PFSK-1 (cell line): Measurements from ENCODE around the gene KRT10.

Experiments used
- FOXP2 ChIP-seq: optimal IDR thresholded peaks from 2 replicates; pipeline ENCODE3; 2011; ENCODE audit warnings: borderline replicate concordance, control low read depth, inconsistent platforms; ENCODE audit not compliant: insufficient read depth; ENCODE audit errors: extremely low read length, extremely low read depth
- POLR2AphosphoS5 ChIP-seq: IDR thresholded peaks from 2 replicates; pipeline ENCODE4 v1.6.1; 2012; ENCODE audit warnings: low read depth, mild to moderate bottlenecking, control low read depth, low read length, moderate library complexity
- SIN3A ChIP-seq: IDR thresholded peaks from 2 replicates; pipeline ENCODE4 v1.6.1; 2012; ENCODE audit warnings: mild to moderate bottlenecking, low read length, moderate library complexity, borderline replicate concordance; ENCODE audit not compliant: insufficient read depth
- TAF1 ChIP-seq: IDR thresholded peaks from 2 replicates; pipeline ENCODE4 v1.6.1; 2012; ENCODE audit warnings: low read length, control low read depth, borderline replicate concordance; ENCODE audit not compliant: insufficient read depth
- TF ChIP-seq, protein P1 (sequence below), 2 experiments: IDR thresholded peaks; 2 replicates each; pipeline versions ENCODE4 v1.6.1 to v1.8.0; 2011 to 2012; ENCODE audit warnings: low read depth in 2 of 2, low read length in 2 of 2, control low read depth in 1 of 2, inconsistent platforms in 1 of 2, mild to moderate bottlenecking in 1 of 2, moderate library complexity in 1 of 2; ENCODE audit not compliant: insufficient read depth in 1 of 2

Gene KRT10

DNA sequence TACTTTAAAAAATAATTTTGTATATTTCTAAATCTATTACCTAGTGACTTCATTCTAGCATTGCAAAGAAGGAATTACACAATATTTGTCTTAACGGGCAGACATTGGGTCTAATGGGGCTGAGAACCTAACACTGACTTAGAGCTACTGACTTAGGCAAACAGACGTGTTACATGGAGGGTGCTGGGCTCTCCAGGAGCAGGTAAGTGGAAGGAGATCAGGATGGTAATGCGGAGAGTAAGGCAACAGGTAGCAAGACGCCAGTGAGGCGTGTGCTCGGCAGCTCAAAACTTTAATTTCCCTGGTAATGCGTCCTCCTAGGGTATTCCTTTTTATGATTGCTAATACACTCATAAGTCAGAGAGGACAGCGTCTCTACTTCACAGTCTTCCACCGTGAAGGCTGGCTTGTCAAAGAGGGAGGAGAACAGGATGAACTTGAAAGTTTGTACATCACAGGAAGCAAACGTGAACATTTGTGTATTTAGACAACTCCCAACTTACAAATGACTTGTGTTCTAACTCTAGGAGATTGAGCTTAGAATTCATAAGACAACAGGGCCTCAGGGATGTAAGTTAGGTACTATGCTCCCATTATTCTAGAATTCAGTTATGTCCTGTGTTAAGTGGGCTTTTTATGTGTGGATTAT lies 27.3 kb downstream of the KRT10 start:
- TF ChIP-seq SIN3A, result no peak
- no peak for TF ChIP-seq FOXP2
- TF ChIP-seq POLR2AphosphoS5, result no peak
- TF ChIP-seq, protein P1, sequence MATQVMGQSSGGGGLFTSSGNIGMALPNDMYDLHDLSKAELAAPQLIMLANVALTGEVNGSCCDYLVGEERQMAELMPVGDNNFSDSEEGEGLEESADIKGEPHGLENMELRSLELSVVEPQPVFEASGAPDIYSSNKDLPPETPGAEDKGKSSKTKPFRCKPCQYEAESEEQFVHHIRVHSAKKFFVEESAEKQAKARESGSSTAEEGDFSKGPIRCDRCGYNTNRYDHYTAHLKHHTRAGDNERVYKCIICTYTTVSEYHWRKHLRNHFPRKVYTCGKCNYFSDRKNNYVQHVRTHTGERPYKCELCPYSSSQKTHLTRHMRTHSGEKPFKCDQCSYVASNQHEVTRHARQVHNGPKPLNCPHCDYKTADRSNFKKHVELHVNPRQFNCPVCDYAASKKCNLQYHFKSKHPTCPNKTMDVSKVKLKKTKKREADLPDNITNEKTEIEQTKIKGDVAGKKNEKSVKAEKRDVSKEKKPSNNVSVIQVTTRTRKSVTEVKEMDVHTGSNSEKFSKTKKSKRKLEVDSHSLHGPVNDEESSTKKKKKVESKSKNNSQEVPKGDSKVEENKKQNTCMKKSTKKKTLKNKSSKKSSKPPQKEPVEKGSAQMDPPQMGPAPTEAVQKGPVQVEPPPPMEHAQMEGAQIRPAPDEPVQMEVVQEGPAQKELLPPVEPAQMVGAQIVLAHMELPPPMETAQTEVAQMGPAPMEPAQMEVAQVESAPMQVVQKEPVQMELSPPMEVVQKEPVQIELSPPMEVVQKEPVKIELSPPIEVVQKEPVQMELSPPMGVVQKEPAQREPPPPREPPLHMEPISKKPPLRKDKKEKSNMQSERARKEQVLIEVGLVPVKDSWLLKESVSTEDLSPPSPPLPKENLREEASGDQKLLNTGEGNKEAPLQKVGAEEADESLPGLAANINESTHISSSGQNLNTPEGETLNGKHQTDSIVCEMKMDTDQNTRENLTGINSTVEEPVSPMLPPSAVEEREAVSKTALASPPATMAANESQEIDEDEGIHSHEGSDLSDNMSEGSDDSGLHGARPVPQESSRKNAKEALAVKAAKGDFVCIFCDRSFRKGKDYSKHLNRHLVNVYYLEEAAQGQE (IDR thresholded peaks at IDR 0.05; ENCODE audit: insufficient read depth in 1 of 2, low read depth in 2 of 2, low read length in 2 of 2), result no peak
- no peak for TF ChIP-seq TAF1

DNA sequence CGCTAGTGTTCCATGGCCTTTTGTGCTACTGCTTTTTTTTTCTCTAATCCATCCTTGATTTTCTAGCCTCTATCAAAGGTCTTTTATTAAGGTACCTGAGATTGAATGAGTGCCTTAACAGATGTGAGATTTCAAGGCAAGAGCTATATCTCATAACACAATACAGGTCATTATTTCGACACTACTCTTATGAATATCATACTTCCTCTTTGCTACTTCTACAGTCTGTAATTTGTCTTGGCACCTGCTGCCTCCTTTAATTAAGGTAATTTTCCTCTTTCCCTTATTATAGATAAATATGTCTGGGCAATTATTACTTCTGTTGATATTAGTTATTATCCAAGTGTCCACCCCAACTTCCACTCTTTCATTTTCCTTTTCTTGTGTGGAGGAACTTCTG lies 27.9 kb downstream of the KRT10 start:
- TF ChIP-seq TAF1 (no peak), SIN3A (no peak), FOXP2 (no peak), POLR2AphosphoS5 (no peak)
- TF ChIP-seq, protein P1 (IDR thresholded peaks at IDR 0.05; ENCODE audit: insufficient read depth in 1 of 2, low read depth in 2 of 2, low read length in 2 of 2), result no peak

DNA sequence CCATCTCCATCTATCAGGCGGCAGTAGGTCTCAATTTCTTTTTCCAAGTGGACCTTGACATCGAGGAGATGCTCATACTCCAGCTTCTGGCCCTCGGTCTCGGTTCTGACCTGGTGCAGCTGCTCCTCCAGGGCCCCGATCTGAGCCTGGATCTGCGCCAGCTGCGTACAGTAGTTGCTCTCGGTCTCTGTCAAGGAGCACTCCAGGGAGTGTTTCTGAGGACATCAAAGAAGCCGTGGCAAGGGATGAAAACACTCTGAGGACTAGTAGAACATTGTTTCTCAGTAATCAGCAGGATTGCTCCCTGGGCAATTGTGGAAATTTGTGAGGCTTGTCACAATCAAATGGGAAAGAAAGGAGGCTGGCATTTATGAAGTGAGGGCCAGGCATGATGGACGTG lies 28.6 kb downstream of the KRT10 start:
- TF ChIP-seq, protein P1 (IDR thresholded peaks at IDR 0.05; ENCODE audit: insufficient read depth in 1 of 2, low read depth in 2 of 2, low read length in 2 of 2), result no peak
- TF ChIP-seq POLR2AphosphoS5 (no peak), TAF1 (no peak), FOXP2 (no peak)

DNA sequence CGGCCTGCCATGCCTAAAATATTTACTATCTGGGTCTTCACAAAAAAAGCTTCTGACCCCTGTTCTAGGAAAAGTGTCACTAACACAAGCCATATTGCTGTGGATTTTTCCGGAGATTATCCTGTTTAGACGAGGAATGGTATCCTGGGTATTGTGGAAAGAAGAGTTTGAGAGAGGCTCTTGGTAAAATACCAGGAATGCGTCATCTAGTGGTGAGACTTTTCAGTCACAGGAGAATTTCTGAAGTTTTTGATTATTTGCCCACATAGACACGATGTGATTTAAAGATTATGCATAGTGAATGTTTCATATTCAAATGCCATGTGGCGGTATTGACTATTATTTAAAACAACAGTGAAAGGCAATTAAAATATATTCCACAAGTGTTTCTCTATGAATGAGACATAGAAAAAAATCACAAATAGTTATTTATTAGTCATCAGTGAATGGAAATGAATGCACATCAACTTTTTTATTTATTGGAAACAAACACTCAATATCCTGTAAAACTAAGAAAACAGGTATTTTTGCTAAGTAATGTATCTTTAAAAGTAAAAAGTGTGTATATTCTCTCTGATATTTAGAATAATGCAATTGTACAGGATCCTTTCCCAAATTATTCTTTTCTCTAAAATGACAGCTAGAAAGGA lies 30.5 kb downstream of the KRT10 start:
- TF ChIP-seq POLR2AphosphoS5, result no peak

DNA sequence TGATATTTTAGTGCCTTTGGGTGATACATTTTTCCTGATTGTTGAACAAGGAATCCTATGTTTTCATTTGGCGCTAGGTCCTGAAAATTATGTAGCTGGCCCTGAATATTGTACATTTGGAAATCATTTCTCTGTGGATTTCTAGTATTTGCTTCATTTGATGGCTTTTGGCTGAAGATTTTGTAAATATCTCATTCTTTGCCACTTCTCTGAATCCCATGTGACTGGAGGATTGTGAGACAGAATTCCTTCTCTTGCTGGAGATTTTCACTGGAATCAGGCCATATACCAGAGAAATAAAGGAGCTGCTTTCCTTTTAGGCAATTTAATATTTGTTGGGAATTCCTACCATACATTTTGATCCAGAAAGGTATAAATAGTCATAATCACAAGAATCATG lies 31.3 kb downstream of the KRT10 start:
- TF ChIP-seq POLR2AphosphoS5, result no peak
- no peak for TF ChIP-seq TAF1
- TF ChIP-seq FOXP2, result no peak
- TF ChIP-seq SIN3A, result no peak
- TF ChIP-seq, protein P1 (IDR thresholded peaks at IDR 0.05; ENCODE audit: insufficient read depth in 1 of 2, low read depth in 2 of 2, low read length in 2 of 2), result no peak
